WTC11 (cell line): Measurements from ENCODE around the gene GGCX. TPM values are rescaled to one million over a fixed set of nuclear protein-coding genes. Genes with fewer than 3 reads are reported as not detected.
A peak's percentile ranks its signal among the peaks of the same experiment; 100 is the strongest.

Source experiments
- CREB1 ChIP-seq: sonication (generic); formaldehyde crosslinking; IDR thresholded peaks from 2 replicates; pipeline ENCODE4 v1.8.0; 2023; ENCODE audit warnings: mild to moderate bottlenecking, missing genetic modification reagents
- ETV6 ChIP-seq: sonication (generic); formaldehyde crosslinking; IDR thresholded peaks from 2 replicates; pipeline ENCODE4 v1.8.1; 2022; ENCODE audit warnings: mild to moderate bottlenecking, missing genetic modification reagents
- FOXK1 ChIP-seq: sonication (generic); formaldehyde crosslinking; IDR thresholded peaks from 2 replicates; pipeline ENCODE4 v1.8.0; 2022; ENCODE audit warnings: mild to moderate bottlenecking, moderate library complexity, missing genetic modification reagents
- GTF2I ChIP-seq: fragments of 250-450 bp; sonication (Bioruptor Pico); conservative IDR thresholded peaks from 2 replicates; pipeline ENCODE4 v1.4.0; 2021; ENCODE audit warnings: mild to moderate bottlenecking
- NFATC4 ChIP-seq: fragments of 250-450 bp; sonication (Bioruptor Pico); IDR thresholded peaks from 2 replicates; pipeline ENCODE4 v1.9.0; 2021; ENCODE audit warnings: mild to moderate bottlenecking
- NFE2L1 ChIP-seq: sonication (generic); formaldehyde crosslinking; IDR thresholded peaks from 2 replicates; pipeline ENCODE4 v1.8.1; 2023; ENCODE audit warnings: missing genetic modification reagents
- NR2C2 ChIP-seq: sonication (generic); formaldehyde crosslinking; IDR thresholded peaks from 2 replicates; pipeline ENCODE4 v1.8.0; 2022; ENCODE audit warnings: mild to moderate bottlenecking, missing genetic modification reagents
- NR3C1 ChIP-seq: sonication (generic); formaldehyde crosslinking; conservative IDR thresholded peaks from 2 replicates; pipeline ENCODE4 v1.8.1; 2023; ENCODE audit warnings: low read depth, mild to moderate bottlenecking, missing genetic modification reagents
- PRRX2 ChIP-seq: fragments of 250-450 bp; sonication (Bioruptor Pico); IDR thresholded peaks from 2 replicates; pipeline ENCODE4 v1.8.0; 2021; ENCODE audit warnings: mild to moderate bottlenecking
- RELA ChIP-seq: sonication (generic); formaldehyde crosslinking; IDR thresholded peaks from 2 replicates; pipeline ENCODE4 v1.8.1; 2022; ENCODE audit warnings: missing genetic modification reagents, mild to moderate bottlenecking, borderline replicate concordance
- SP1 ChIP-seq: sonication (generic); formaldehyde crosslinking; conservative IDR thresholded peaks from 2 replicates; pipeline ENCODE4 v1.8.1; 2022; ENCODE audit warnings: missing genetic modification reagents
- TEAD4 ChIP-seq: sonication (generic); formaldehyde crosslinking; IDR thresholded peaks from 2 replicates; pipeline ENCODE4 v1.8.0; 2022; ENCODE audit warnings: mild to moderate bottlenecking, missing genetic modification reagents
- TP53 ChIP-seq: sonication (generic); formaldehyde crosslinking; IDR thresholded peaks from 2 replicates; pipeline ENCODE4 v1.8.1; 2023; ENCODE audit warnings: mild to moderate bottlenecking, missing genetic modification reagents
- ZBTB21 ChIP-seq: sonication (generic); formaldehyde crosslinking; IDR thresholded peaks from 2 replicates; pipeline ENCODE4 v1.8.1; 2023; ENCODE audit warnings: mild to moderate bottlenecking, missing genetic modification reagents, borderline replicate concordance
- ZNF671 ChIP-seq: fragments of 250-450 bp; sonication (Bioruptor Pico); IDR thresholded peaks from 2 replicates; pipeline ENCODE4 v1.8.0; 2021; ENCODE audit warnings: mild to moderate bottlenecking
- total RNA-seq: library from RNA; stranded (reverse); gene quantifications from 3 replicates; pipeline ENCODE4 v1.2.3, GENCODE V29; 2021
- TF ChIP-seq, protein P1 (sequence below): sonication (generic); formaldehyde crosslinking; IDR thresholded peaks from 2 replicates; pipeline ENCODE4 v1.8.0; 2023; ENCODE audit warnings: missing genetic modification reagents
- TF ChIP-seq, protein P2 (sequence below): sonication (generic); formaldehyde crosslinking; IDR thresholded peaks from 2 replicates; pipeline ENCODE4 v1.8.1; 2023; ENCODE audit warnings: mild to moderate bottlenecking, missing genetic modification reagents
- TF ChIP-seq, protein P3 (sequence below): sonication (generic); formaldehyde crosslinking; IDR thresholded peaks from 2 replicates; pipeline ENCODE4 v1.8.0; 2022; ENCODE audit warnings: mild to moderate bottlenecking, missing genetic modification reagents
- TF ChIP-seq, protein P4 (sequence below): sonication (generic); formaldehyde crosslinking; IDR thresholded peaks from 2 replicates; pipeline ENCODE4 v1.8.0; 2022; ENCODE audit warnings: missing genetic modification reagents
- TF ChIP-seq, protein P5 (sequence below): sonication (generic); formaldehyde crosslinking; IDR thresholded peaks from 2 replicates; pipeline ENCODE4 v1.8.1; 2022; ENCODE audit warnings: low read depth, mild to moderate bottlenecking, moderate library complexity, missing genetic modification reagents, borderline replicate concordance
- TF ChIP-seq, protein P6 (sequence below): sonication (generic); formaldehyde crosslinking; IDR thresholded peaks from 2 replicates; pipeline ENCODE4 v1.8.0; 2022; ENCODE audit warnings: mild to moderate bottlenecking, missing genetic modification reagents
- TF ChIP-seq, protein P7 (sequence below): sonication (generic); formaldehyde crosslinking; IDR thresholded peaks from 2 replicates; pipeline ENCODE4 v1.8.0; 2022; ENCODE audit warnings: mild to moderate bottlenecking, missing genetic modification reagents
- TF ChIP-seq, protein P8 (sequence below): fragments of 250-450 bp; sonication (Bioruptor Pico); IDR thresholded peaks from 2 replicates; pipeline ENCODE4 v1.9.0; 2021; ENCODE audit warnings: moderate library complexity, mild to moderate bottlenecking, inconsistent platforms, borderline replicate concordance
- TF ChIP-seq, protein P9 (sequence below): sonication (generic); formaldehyde crosslinking; IDR thresholded peaks from 2 replicates; pipeline ENCODE4 v1.8.1; 2023; ENCODE audit warnings: mild to moderate bottlenecking, missing genetic modification reagents, moderate library complexity

GGCX gene
- total RNA-seq, 1 experiment from 2014 or later, result 40.9 TPM

DNA sequence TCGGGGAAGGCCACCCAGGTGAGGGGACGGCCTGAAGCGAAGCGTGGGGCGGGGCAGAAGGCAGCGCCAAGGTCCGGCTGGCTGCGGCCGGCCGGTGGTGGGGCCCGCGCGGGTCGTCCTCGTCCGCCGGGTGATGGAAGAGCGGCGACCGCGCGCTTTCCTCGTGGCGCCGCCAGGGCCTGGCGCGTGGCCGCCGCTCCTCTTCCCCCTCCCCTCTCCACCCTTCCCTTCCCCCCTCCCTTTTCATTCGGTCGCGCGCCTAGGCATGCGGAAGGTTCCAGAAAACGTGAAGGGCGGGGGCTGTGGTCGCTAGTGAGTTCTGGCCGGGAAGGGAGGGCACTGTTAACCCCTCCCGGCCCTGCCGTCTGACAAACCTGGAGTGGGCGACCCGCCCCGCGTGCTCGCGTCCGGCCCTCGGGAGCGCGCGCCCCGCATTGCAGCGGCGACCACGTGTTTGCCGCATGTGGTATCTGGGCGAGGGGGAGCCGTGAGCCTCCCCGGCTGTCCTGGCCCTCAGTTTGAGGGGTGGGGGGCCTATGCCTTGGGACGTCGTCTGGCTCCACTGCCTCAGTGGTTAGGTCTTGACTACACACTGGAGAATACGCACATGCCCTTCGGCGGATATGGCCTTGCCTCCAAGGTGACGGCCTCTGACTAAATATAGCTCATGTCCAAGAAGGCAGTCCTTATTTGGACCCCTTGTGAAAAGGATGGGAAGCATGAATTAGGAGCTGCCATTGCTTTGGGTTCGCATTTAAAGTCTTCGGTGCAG, 21.7 kb downstream of the GGCX start (continued):
- TF ChIP-seq NR3C1 (CRISPR knock-in tag) (0 out of 2 replicates have a peak, but pooled peaks have one; percentile 51), SP1 (CRISPR knock-in tag) (no peak), NFATC4 (CRISPR knock-in tag) (peak; percentile 56), PRRX2 (CRISPR knock-in tag) (no peak), TEAD4 (CRISPR knock-in tag) (no peak), CREB1 (CRISPR knock-in tag) (no peak; the same call in 1 of the 2 replicates), FOXK1 (CRISPR knock-in tag) (peak; percentile 14; the same call in 1 of the 2 replicates), ETV6 (CRISPR knock-in tag) (peak; percentile 29; the same call in 1 of the 2 replicates), ZBTB21 (no peak), TP53 (CRISPR knock-in tag) (0 out of 2 replicates have a peak, but pooled peaks have one; percentile 89), GTF2I (CRISPR knock-in tag) (no peak), NFE2L1 (CRISPR knock-in tag) (0 out of 2 replicates have a peak, but pooled peaks have one; percentile 5), RELA (CRISPR knock-in tag) (0 out of 2 replicates have a peak, but pooled peaks have one; percentile 52), NR2C2 (CRISPR knock-in tag) (no peak), ZNF671 (peak; percentile 47; the same call in 1 of the 2 replicates)
- TF ChIP-seq, protein P1, sequence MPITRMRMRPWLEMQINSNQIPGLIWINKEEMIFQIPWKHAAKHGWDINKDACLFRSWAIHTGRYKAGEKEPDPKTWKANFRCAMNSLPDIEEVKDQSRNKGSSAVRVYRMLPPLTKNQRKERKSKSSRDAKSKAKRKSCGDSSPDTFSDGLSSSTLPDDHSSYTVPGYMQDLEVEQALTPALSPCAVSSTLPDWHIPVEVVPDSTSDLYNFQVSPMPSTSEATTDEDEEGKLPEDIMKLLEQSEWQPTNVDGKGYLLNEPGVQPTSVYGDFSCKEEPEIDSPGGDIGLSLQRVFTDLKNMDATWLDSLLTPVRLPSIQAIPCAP, result no peak
- TF ChIP-seq, protein P2, sequence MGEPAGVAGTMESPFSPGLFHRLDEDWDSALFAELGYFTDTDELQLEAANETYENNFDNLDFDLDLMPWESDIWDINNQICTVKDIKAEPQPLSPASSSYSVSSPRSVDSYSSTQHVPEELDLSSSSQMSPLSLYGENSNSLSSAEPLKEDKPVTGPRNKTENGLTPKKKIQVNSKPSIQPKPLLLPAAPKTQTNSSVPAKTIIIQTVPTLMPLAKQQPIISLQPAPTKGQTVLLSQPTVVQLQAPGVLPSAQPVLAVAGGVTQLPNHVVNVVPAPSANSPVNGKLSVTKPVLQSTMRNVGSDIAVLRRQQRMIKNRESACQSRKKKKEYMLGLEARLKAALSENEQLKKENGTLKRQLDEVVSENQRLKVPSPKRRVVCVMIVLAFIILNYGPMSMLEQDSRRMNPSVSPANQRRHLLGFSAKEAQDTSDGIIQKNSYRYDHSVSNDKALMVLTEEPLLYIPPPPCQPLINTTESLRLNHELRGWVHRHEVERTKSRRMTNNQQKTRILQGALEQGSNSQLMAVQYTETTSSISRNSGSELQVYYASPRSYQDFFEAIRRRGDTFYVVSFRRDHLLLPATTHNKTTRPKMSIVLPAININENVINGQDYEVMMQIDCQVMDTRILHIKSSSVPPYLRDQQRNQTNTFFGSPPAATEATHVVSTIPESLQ (CRISPR knock-in tag), result no peak
- TF ChIP-seq, protein P3, sequence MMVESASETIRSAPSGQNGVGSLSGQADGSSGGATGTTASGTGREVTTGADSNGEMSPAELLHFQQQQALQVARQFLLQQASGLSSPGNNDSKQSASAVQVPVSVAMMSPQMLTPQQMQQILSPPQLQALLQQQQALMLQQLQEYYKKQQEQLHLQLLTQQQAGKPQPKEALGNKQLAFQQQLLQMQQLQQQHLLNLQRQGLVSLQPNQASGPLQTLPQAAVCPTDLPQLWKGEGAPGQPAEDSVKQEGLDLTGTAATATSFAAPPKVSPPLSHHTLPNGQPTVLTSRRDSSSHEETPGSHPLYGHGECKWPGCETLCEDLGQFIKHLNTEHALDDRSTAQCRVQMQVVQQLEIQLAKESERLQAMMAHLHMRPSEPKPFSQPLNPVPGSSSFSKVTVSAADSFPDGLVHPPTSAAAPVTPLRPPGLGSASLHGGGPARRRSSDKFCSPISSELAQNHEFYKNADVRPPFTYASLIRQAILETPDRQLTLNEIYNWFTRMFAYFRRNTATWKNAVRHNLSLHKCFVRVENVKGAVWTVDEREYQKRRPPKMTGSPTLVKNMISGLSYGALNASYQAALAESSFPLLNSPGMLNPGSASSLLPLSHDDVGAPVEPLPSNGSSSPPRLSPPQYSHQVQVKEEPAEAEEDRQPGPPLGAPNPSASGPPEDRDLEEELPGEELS (CRISPR knock-in tag), result 0 out of 2 replicates have a peak, but pooled peaks have one; percentile 21
- TF ChIP-seq, protein P4, sequence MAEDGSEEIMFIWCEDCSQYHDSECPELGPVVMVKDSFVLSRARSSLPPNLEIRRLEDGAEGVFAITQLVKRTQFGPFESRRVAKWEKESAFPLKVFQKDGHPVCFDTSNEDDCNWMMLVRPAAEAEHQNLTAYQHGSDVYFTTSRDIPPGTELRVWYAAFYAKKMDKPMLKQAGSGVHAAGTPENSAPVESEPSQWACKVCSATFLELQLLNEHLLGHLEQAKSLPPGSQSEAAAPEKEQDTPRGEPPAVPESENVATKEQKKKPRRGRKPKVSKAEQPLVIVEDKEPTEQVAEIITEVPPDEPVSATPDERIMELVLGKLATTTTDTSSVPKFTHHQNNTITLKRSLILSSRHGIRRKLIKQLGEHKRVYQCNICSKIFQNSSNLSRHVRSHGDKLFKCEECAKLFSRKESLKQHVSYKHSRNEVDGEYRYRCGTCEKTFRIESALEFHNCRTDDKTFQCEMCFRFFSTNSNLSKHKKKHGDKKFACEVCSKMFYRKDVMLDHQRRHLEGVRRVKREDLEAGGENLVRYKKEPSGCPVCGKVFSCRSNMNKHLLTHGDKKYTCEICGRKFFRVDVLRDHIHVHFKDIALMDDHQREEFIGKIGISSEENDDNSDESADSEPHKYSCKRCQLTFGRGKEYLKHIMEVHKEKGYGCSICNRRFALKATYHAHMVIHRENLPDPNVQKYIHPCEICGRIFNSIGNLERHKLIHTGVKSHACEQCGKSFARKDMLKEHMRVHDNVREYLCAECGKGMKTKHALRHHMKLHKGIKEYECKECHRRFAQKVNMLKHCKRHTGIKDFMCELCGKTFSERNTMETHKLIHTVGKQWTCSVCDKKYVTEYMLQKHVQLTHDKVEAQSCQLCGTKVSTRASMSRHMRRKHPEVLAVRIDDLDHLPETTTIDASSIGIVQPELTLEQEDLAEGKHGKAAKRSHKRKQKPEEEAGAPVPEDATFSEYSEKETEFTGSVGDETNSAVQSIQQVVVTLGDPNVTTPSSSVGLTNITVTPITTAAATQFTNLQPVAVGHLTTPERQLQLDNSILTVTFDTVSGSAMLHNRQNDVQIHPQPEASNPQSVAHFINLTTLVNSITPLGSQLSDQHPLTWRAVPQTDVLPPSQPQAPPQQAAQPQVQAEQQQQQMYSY (CRISPR knock-in tag), result peak; percentile 25; the same call in 1 of the 2 replicates
- TF ChIP-seq, protein P5, sequence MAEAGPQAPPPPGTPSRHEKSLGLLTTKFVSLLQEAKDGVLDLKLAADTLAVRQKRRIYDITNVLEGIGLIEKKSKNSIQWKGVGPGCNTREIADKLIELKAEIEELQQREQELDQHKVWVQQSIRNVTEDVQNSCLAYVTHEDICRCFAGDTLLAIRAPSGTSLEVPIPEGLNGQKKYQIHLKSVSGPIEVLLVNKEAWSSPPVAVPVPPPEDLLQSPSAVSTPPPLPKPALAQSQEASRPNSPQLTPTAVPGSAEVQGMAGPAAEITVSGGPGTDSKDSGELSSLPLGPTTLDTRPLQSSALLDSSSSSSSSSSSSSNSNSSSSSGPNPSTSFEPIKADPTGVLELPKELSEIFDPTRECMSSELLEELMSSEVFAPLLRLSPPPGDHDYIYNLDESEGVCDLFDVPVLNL (CRISPR knock-in tag), result no peak
- TF ChIP-seq, protein P6, sequence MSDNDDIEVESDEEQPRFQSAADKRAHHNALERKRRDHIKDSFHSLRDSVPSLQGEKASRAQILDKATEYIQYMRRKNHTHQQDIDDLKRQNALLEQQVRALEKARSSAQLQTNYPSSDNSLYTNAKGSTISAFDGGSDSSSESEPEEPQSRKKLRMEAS, result peak; percentile 96
- TF ChIP-seq, protein P7, sequence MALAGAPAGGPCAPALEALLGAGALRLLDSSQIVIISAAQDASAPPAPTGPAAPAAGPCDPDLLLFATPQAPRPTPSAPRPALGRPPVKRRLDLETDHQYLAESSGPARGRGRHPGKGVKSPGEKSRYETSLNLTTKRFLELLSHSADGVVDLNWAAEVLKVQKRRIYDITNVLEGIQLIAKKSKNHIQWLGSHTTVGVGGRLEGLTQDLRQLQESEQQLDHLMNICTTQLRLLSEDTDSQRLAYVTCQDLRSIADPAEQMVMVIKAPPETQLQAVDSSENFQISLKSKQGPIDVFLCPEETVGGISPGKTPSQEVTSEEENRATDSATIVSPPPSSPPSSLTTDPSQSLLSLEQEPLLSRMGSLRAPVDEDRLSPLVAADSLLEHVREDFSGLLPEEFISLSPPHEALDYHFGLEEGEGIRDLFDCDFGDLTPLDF (CRISPR knock-in tag), result no peak
- TF ChIP-seq, protein P8, sequence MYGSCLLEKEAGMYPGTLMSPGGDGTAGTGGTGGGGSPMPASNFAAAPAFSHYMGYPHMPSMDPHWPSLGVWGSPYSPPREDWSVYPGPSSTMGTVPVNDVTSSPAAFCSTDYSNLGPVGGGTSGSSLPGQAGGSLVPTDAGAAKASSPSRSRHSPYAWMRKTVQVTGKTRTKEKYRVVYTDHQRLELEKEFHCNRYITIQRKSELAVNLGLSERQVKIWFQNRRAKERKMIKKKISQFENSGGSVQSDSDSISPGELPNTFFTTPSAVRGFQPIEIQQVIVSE (CRISPR knock-in tag), result no peak; the same call in 1 of the 2 replicates
- TF ChIP-seq, protein P9, sequence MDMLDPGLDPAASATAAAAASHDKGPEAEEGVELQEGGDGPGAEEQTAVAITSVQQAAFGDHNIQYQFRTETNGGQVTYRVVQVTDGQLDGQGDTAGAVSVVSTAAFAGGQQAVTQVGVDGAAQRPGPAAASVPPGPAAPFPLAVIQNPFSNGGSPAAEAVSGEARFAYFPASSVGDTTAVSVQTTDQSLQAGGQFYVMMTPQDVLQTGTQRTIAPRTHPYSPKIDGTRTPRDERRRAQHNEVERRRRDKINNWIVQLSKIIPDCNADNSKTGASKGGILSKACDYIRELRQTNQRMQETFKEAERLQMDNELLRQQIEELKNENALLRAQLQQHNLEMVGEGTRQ (CRISPR knock-in tag), result peak; percentile 71
